CD4-positive, alpha-beta memory T cell (primary cell): ENCODE results near the gene POLR1E. TPM values are rescaled to one million over a fixed set of nuclear protein-coding genes. Genes with fewer than 3 reads are reported as not detected.
A peak's percentile ranks its signal among the peaks of the same experiment; 100 is the strongest.

Experiments used
- CTCF ChIA-PET: fragments of 350-600 bp; sonication (Branson Sonifier 250); formaldehyde crosslinking; loops from one replicate; lab custom pipeline; 2021; ENCODE audit warnings: inconsistent platforms; ENCODE audit not compliant: partially characterized antibody; lab: Charles Lee
- POLR2A ChIA-PET: fragments of 350-600 bp; sonication (Branson Sonifier 250); formaldehyde crosslinking; loops from one replicate; lab custom pipeline; 2021; ENCODE audit not compliant: partially characterized antibody; lab: Charles Lee
- DNase-seq, 5 donors: peaks; one replicate each; pipeline versions ENCODE4 v3.0.0 to v3.0.0-alpha.2; 2020 to 2022; ENCODE audit warnings: mixed read lengths in 1 of 5
- H3K27ac ChIP-seq: one replicate; pipeline ENCODE4 v1.7.0; 2013; ENCODE audit warnings: low read depth, low read length
- H3K27me3 ChIP-seq: 2 replicates; pipeline ENCODE4 v1.7.0; 2013; ENCODE audit warnings: mild to moderate bottlenecking, low read length, moderate library complexity; ENCODE audit not compliant: insufficient read depth
- H3K36me3 ChIP-seq: 2 replicates; pipeline ENCODE4 v1.7.0; 2013; ENCODE audit warnings: mild to moderate bottlenecking, low read length, moderate library complexity; ENCODE audit not compliant: insufficient read depth
- H3K4me1 ChIP-seq: 2 replicates; pipeline ENCODE4 v1.7.0; 2013; ENCODE audit warnings: mild to moderate bottlenecking, low read length, moderate library complexity; ENCODE audit not compliant: insufficient read depth
- H3K4me3 ChIP-seq, 2 donors: one replicate each; pipeline ENCODE4 v1.7.0; 2013; ENCODE audit warnings: low read length in 2 of 2, mild to moderate bottlenecking in 1 of 2
- H3K9me3 ChIP-seq, 2 donors: one replicate each; pipeline ENCODE4 v1.7.0; 2013; ENCODE audit warnings: low read length in 2 of 2, control low read depth in 1 of 2; ENCODE audit not compliant: control insufficient read depth in 1 of 2
- H3K27ac Mint-ChIP-seq, 7 donors: one replicate each; pipeline ENCODE4 v1.8.0; 2020 to 2021; ENCODE audit warnings: mixed read lengths in 7 of 7, mild to moderate bottlenecking in 6 of 7, inconsistent platforms in 3 of 7, moderate library complexity in 3 of 7
- H3K27me3 Mint-ChIP-seq, 2 donors: one replicate each; pipeline ENCODE4 v1.8.0; 2020 to 2021; ENCODE audit warnings: mixed read lengths in 2 of 2
- H3K36me3 Mint-ChIP-seq, 2 donors: one replicate each; pipeline ENCODE4 v1.8.0; 2020 to 2021; ENCODE audit warnings: mixed read lengths in 2 of 2, inconsistent platforms in 1 of 2, mild to moderate bottlenecking in 1 of 2
- H3K4me1 Mint-ChIP-seq, 4 donors: one replicate each; pipeline ENCODE4 v1.8.0; 2020 to 2021; ENCODE audit warnings: mixed read lengths in 4 of 4, mild to moderate bottlenecking in 1 of 4
- H3K4me3 Mint-ChIP-seq, 8 donors: one replicate each; pipeline ENCODE4 v1.8.0; 2020 to 2021; ENCODE audit warnings: mixed read lengths in 8 of 8, mild to moderate bottlenecking in 7 of 8, moderate library complexity in 6 of 8, inconsistent platforms in 3 of 8
- H3K9me3 Mint-ChIP-seq, 8 donors: one replicate each; pipeline ENCODE4 v1.8.0; 2020 to 2021; ENCODE audit warnings: mixed read lengths in 8 of 8, mild to moderate bottlenecking in 5 of 8, inconsistent platforms in 3 of 8, moderate library complexity in 1 of 8
- intact Hi-C: fragments of 100-400 bp; cut with micrococcal nuclease; formaldehyde crosslinking; loops from one replicate; pipeline ENCODE4 v1.15.1; 2023
- polyA plus RNA-seq, 2 donors: library from polyadenylated mRNA; unstranded; fragments of 300-500 nt; fragmentation: Illumina TruSeq; gene quantifications; one replicate each; pipeline ENCODE4 v1.2.3, GENCODE V29; 2021
- total RNA-seq, 2 experiments: library from RNA; stranded (reverse); gene quantifications; one replicate each; pipeline ENCODE4 v1.2.3, GENCODE V29; 2021

The POLR1E gene
- total and polyA plus RNA-seq, 4 experiments from 2014 or later = 12.2 to 38.2 (median 29.5) TPM

DNA sequence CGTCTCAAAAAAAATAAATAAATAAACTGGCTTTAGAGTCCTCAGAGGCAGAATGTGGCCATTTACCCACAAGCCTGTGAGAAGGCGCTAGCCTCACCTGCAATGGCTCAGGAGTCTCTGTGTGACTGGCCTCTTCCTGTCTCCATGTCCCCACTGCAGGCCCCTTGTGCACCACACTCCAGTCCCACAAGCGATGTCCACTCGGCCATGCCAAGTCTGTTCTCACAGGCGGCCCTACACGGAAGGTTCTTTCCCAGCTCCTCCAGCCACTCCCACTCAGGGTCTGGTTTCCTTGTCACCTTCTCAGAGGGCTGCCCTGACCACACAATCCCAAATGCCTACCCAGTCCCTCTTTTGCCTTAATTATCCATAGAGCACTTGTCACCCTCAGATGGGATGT is 38.2 kb downstream of the POLR1E start:
- H3K4me3 Mint-ChIP-seq = no peak overlapping the region
- Histone ChIP-seq H3K4me1 (peaks cover 10% of the 10 kb centered on the region), H3K27me3 (no peaks in the 10 kb centered on the region), H3K9me3 (no peaks in the 10 kb centered on the region), H3K36me3 (no peaks in the 10 kb centered on the region), H3K27ac (no peak overlapping the region), H3K4me3 (no peak overlapping the region)
- no peaks in the 10 kb centered on the region for H3K9me3 Mint-ChIP-seq
- H3K36me3 Mint-ChIP-seq = peaks cover 28 to 35% of the 10 kb centered on the region in 2 donors
- POLR2A ChIA-PET = no interaction called here
- DNase-seq = no peak
- H3K27ac Mint-ChIP-seq = peak overlapping the region in 1 of 7 donors; percentile 61
- H3K4me1 Mint-ChIP-seq = peaks cover 6 to 10% (median 8%) of the 10 kb centered on the region in 4 donors
- H3K27me3 Mint-ChIP-seq = no peaks in the 10 kb centered on the region
- CTCF ChIA-PET = no interaction called here
- intact Hi-C loops = no loop called here

DNA sequence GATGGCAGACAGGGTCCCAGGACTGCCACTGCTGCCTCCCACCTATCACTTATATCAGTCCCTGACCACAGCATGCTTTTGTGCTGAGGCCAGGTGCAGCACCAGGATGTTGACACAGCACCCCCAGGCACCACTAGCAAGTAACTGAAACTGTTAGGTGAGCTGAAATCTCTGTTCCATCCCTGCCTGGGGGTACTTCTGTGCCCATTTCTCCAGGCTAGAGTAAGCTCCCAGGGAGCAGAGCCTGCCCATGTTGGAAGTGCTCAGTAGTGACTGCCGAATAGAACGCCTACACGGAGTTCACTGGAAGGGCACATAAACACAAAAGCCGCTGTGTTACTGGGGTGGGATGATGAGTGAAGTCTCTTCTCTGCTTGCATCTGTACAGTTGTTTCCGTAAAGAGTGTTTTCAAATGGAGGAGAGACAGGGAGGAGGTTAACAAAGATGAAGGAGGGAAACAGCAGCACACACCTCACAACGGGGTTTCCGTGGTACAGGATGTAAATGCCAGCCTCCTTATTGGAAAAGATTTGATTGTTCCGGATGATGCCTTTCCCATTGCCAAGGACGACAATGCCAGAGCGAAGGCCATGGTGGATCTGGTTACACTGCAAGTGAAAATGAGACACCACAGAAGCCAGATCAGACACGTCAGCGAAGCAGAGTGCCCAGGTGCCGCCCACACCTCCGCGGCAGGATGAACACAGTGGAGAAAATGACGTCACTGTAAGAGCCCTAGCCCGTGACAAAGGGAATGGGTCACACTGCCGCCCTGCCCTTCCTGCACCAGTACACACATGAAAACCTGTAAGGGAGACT is 43.1 kb downstream of the POLR1E start:
- no peaks in the 10 kb centered on the region for H3K9me3 Mint-ChIP-seq
- H3K4me3 Mint-ChIP-seq = peak overlapping the region; percentile 75 to 92 (median 84)
- CTCF ChIA-PET = interaction anchor here (1.3 kb wide), 1 partner anchor 66 kb away, joined by 3 read pairs; no protein-coding TSS in a partner anchor
- Histone ChIP-seq H3K36me3 (no peaks in the 10 kb centered on the region), H3K4me3 (peak overlapping the region; percentile 19 to 37), H3K9me3 (no peaks in the 10 kb centered on the region), H3K27ac (peak overlapping the region; percentile 70), H3K4me1 (peaks cover 31% of the 10 kb centered on the region), H3K27me3 (no peaks in the 10 kb centered on the region)
- peak overlapping the region; percentile 91 to 99 (median 99) for H3K27ac Mint-ChIP-seq
- peak; percentile 82 to 90 (median 87) for DNase-seq
- no peaks in the 10 kb centered on the region for H3K27me3 Mint-ChIP-seq
- peaks cover 15 to 36% (median 25%) of the 10 kb centered on the region in 4 donors for H3K4me1 Mint-ChIP-seq
- POLR2A ChIA-PET = interaction anchor here (0.6 to 2.1 kb wide), 4 partner anchors 9 to 63 kb away, joined by 4 to 15 read pairs (median 6); partner anchors contain the start of genes POLR1E, TOMM5 and ZBTB5
- intact Hi-C loops = loop anchor here (1.0 to 5.0 kb wide), 3 partner anchors 42 to 64 kb away; partner anchors contain the start of genes POLR1E, TOMM5 and ZBTB5
- peaks cover 15 to 18% of the 10 kb centered on the region in 2 donors for H3K36me3 Mint-ChIP-seq

DNA sequence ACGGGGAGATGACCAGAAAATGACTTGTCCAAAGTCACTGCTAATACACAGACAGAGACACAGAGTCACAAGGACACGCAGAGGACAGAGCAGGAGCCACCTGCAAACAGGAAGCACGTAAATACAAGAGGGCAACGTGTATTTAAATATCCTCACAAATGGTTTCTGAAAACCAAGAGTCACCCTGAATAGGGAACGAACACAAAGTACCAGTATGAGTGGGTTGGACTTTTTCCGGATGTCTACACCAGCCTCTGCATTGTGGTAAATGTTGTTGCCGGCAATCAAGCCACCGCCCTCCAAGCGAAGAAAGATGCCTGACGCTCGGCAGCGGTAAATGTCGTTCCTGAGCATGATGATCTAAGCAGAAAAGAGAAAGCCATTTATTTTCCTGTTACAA is 46.0 kb downstream of the POLR1E start:
- Mint-ChIP-seq H3K4me3 (peak overlapping the region; percentile 70 to 83 (median 75)), H3K9me3 (no peaks in the 10 kb centered on the region), H3K27ac (peak overlapping the region; percentile 90 to 99 (median 97)), H3K27me3 (no peaks in the 10 kb centered on the region), H3K4me1 (peaks cover 15 to 36% (median 25%) of the 10 kb centered on the region in 4 donors), H3K36me3 (peaks cover 2 to 4% of the 10 kb centered on the region in 2 donors)
- Histone ChIP-seq H3K27ac (peak overlapping the region; percentile 75), H3K4me1 (peaks cover 31% of the 10 kb centered on the region), H3K4me3 (no peak overlapping the region), H3K9me3 (no peaks in the 10 kb centered on the region), H3K36me3 (no peaks in the 10 kb centered on the region), H3K27me3 (no peaks in the 10 kb centered on the region)
- peak; percentile 72 to 86 (median 84) for DNase-seq
- ChIA-PET POLR2A (interaction anchor here (1.4 to 2.2 kb wide), 2 partner anchors 23 to 46 kb away, joined by 3 to 14 read pairs; partner anchors contain the start of gene POLR1E), CTCF (no interaction called here)
- intact Hi-C loops = no loop called here

DNA sequence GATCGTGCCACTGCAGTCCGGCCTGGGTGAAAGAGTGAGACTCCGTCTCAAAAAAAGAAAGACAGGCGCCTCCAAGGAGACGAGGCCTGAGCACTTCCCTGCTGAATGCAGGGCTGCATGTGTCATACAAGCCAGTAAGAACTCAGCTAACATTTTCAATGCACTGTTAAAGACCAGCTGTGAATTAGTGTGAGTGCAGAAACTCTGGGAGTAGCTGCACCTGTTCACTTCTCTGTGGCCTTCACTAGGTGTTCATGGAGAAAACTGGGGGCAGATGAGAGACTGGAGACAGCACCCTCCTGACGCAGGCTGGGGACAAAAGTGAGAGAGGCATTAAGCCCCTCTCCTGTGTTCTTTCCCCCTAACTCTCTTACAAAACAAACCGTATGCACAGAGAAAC is 48.7 kb downstream of the POLR1E start:
- POLR2A ChIA-PET = no interaction called here
- peaks cover 19% of the 10 kb centered on the region for H3K4me1 ChIP-seq
- H3K27me3 ChIP-seq = no peaks in the 10 kb centered on the region
- no peak for DNase-seq
- Mint-ChIP-seq H3K4me1 (peaks cover 5 to 20% (median 13%) of the 10 kb centered on the region in 4 donors), H3K4me3 (no peak overlapping the region), H3K36me3 (peaks cover 2 to 7% of the 10 kb centered on the region in 2 donors), H3K9me3 (no peaks in the 10 kb centered on the region), H3K27ac (peak overlapping the region in 4 of 7 donors; percentile 39 to 70 (median 62)), H3K27me3 (no peaks in the 10 kb centered on the region)
- intact Hi-C loops = no loop called here
- no peaks in the 10 kb centered on the region for H3K36me3 ChIP-seq
- H3K9me3 ChIP-seq = no peaks in the 10 kb centered on the region
- H3K4me3 ChIP-seq = no peak overlapping the region
- CTCF ChIA-PET = interaction anchor here (0.8 kb wide), 1 partner anchor 48 kb away, joined by 3 read pairs; the partner anchor contains the start of gene POLR1E
- no peak overlapping the region for H3K27ac ChIP-seq

DNA sequence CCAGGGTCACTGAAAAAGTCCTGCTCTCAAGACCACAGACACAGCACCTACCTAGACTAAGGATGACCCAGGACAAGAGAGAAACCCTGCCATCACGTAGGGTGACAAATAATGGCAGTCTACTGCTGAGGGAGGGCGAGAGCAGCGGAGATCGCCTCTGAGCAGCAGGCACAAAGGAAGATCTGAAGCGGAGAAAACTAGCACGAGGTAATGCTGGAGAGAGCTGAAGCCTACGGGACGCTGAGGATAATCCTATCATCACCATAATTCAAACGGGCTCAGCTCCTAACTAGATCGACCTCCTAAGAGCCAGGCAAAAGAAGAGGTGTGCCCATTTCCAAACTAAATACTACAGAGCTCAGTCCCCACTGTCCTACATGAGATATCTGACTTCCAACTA is 49.2 kb downstream of the POLR1E start:
- intact Hi-C loops = no loop called here
- Histone ChIP-seq H3K4me1 (peaks cover 15% of the 10 kb centered on the region), H3K9me3 (no peaks in the 10 kb centered on the region), H3K4me3 (no peak overlapping the region), H3K27ac (no peak overlapping the region), H3K36me3 (no peaks in the 10 kb centered on the region), H3K27me3 (no peaks in the 10 kb centered on the region)
- Mint-ChIP-seq H3K27ac (peak overlapping the region in 3 of 7 donors; percentile 12 to 66 (median 39)), H3K27me3 (no peaks in the 10 kb centered on the region), H3K4me1 (peaks cover 3 to 17% (median 11%) of the 10 kb centered on the region in 4 donors), H3K9me3 (no peaks in the 10 kb centered on the region), H3K4me3 (no peak overlapping the region), H3K36me3 (peaks cover 2 to 7% of the 10 kb centered on the region in 2 donors)
- POLR2A ChIA-PET = no interaction called here
- no peak for DNase-seq
- CTCF ChIA-PET = interaction anchor here (0.8 kb wide), 1 partner anchor 49 kb away, joined by 3 read pairs; the partner anchor contains the start of gene POLR1E

DNA sequence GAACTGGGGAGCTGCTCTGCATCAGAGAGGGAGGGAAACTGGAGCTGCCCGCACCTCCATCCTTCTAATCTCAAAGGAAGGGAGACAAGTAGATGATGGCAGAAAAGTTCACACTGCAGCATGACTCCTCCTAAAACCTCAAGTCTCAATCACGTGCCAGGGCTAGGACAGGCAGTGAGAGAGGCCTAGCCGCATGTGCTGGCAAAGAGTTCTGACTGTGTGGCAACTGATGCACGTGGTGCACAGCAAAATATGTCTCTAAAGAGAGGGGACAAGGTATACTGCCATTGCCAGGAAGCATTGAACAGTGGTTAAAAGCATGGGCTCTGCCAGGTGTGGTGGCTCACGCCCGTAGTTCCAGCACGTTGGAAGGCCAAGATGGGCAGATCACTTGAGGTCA is 52.4 kb downstream of the POLR1E start:
- no peak overlapping the region for H3K27ac Mint-ChIP-seq
- DNase-seq = no peak
- Histone ChIP-seq H3K27ac (no peak overlapping the region), H3K27me3 (no peaks in the 10 kb centered on the region), H3K4me3 (no peak overlapping the region), H3K9me3 (no peaks in the 10 kb centered on the region), H3K4me1 (no peaks in the 10 kb centered on the region), H3K36me3 (no peaks in the 10 kb centered on the region)
- CTCF ChIA-PET = no interaction called here
- H3K4me1 Mint-ChIP-seq = no peaks in the 10 kb centered on the region
- H3K4me3 Mint-ChIP-seq = no peak overlapping the region
- POLR2A ChIA-PET = no interaction called here
- intact Hi-C loops = no loop called here
- H3K36me3 Mint-ChIP-seq = peaks cover 3 to 12% of the 10 kb centered on the region in 2 donors
- H3K9me3 Mint-ChIP-seq = no peaks in the 10 kb centered on the region
- no peaks in the 10 kb centered on the region for H3K27me3 Mint-ChIP-seq

DNA sequence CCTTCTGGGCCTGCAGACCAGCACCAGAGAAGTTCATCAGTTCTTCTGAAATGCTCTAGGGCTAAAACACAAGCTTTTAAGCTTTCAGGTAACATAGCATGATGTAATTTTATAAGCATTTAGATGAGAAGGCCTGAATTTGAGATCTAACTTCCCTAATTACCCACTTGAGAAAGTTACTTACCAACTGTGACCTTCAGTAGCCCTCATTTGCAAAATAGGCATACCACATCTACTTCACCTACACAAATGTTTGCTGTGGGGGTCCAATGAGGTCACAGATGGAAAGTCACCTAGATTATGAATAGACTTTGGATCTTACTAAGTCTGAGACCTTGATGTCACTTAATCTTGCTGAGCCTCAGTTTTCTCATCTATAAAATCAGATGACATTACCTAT is 53.9 kb downstream of the POLR1E start:
- Mint-ChIP-seq H3K27ac (no peak overlapping the region), H3K4me3 (no peak overlapping the region), H3K4me1 (no peaks in the 10 kb centered on the region), H3K27me3 (no peaks in the 10 kb centered on the region), H3K9me3 (no peaks in the 10 kb centered on the region), H3K36me3 (peaks cover 3 to 12% of the 10 kb centered on the region in 2 donors)
- no peak for DNase-seq
- Histone ChIP-seq H3K27ac (no peak overlapping the region), H3K27me3 (no peaks in the 10 kb centered on the region), H3K4me1 (no peaks in the 10 kb centered on the region), H3K9me3 (no peaks in the 10 kb centered on the region), H3K36me3 (no peaks in the 10 kb centered on the region), H3K4me3 (no peak overlapping the region)
- ChIA-PET POLR2A (no interaction called here), CTCF (no interaction called here)
- intact Hi-C loops = no loop called here
